MM.1S (cell line): Measurements from ENCODE around the gene MYL5.

Experiments used
- EZH2 ChIP-seq: fragments of 300-600 bp; sonication (generic); optimal IDR thresholded peaks from 2 replicates; pipeline ENCODE3; 2017; ENCODE audit warnings: low read depth, mild to moderate bottlenecking, antibody characterized with exemption, low read length, mixed read lengths
- EZH2phosphoT487 ChIP-seq: fragments of 300-600 bp; sonication (generic); IDR thresholded peaks from 2 replicates; pipeline ENCODE4 v1.6.1; 2018; ENCODE audit warnings: antibody characterized with exemption, low read length
- TF ChIP-seq, protein P1 (sequence below): fragments of 300-600 bp; sonication (generic); IDR thresholded peaks from 2 replicates; pipeline ENCODE4 v1.5.1; 2016; ENCODE audit warnings: antibody characterized with exemption, low read length, mixed read lengths

GRCh38 chr4:726235-726787, 52.0 kb downstream of the MYL5 start:
- TF ChIP-seq, protein P1, sequence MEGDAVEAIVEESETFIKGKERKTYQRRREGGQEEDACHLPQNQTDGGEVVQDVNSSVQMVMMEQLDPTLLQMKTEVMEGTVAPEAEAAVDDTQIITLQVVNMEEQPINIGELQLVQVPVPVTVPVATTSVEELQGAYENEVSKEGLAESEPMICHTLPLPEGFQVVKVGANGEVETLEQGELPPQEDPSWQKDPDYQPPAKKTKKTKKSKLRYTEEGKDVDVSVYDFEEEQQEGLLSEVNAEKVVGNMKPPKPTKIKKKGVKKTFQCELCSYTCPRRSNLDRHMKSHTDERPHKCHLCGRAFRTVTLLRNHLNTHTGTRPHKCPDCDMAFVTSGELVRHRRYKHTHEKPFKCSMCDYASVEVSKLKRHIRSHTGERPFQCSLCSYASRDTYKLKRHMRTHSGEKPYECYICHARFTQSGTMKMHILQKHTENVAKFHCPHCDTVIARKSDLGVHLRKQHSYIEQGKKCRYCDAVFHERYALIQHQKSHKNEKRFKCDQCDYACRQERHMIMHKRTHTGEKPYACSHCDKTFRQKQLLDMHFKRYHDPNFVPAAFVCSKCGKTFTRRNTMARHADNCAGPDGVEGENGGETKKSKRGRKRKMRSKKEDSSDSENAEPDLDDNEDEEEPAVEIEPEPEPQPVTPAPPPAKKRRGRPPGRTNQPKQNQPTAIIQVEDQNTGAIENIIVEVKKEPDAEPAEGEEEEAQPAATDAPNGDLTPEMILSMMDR: no peak
- no peak for TF ChIP-seq EZH2
- no peak for TF ChIP-seq EZH2phosphoT487
